ENCODE results near the gene POLR2J. TPM values are rescaled to one million over a fixed set of nuclear protein-coding genes. Genes with fewer than 3 reads are reported as not detected.

POLR2J gene
- polyA plus RNA-seq, 1 donor from 2014 or later, result 42.6 TPM

DNA sequence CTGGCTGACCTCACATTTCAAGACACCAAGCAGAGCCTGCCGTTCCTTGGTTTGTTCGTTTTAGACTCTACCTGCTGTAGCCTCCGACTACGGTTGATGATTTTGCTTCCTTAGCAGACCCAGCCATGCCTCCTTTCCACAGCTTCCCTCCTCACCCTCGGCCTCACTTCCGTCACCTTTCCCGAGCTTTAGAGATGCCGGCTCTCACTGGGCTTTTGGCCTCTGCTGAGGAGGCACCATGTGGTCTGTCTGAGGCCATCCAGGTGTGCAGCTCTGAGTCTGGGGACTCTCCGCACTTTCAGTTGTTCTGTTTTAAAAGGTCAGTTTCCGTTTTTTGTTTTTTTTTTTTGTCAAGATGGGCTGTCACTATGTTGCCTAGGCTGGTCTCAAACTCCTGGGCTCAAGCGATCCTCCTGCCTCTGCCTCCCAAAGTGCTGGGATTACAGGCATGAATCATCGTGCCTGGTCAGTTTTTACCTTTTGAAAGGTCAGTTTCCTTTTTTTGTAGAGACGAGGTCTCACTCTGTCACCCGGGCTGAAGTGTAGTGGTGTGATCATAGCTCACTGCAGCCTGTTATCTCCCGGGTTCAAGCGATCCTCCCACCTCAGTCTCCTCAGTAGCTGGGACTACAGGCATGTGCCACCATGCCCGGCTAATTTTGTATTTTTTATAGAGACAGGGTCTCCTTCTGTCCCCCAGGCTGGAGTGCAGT is 33.6 kb downstream of the POLR2J start:
- no peak overlapping the region for H2AFZ ChIP-seq (ENCODE audit: low read depth, low read length)
- H3K9me3 ChIP-seq (ENCODE audit: low read length), result no peaks in the 10 kb centered on the region
- H3K36me3 ChIP-seq (ENCODE audit: insufficient read depth, low read length), result no peaks in the 10 kb centered on the region
- no peak for TF ChIP-seq MXI1 (conservative IDR thresholded peaks at IDR 0.05; ENCODE audit: poor library complexity, severe bottlenecking)
- TF ChIP-seq SMC3 (conservative IDR thresholded peaks at IDR 0.05; ENCODE audit: poor library complexity), result no peak
- TF ChIP-seq, protein P1, sequence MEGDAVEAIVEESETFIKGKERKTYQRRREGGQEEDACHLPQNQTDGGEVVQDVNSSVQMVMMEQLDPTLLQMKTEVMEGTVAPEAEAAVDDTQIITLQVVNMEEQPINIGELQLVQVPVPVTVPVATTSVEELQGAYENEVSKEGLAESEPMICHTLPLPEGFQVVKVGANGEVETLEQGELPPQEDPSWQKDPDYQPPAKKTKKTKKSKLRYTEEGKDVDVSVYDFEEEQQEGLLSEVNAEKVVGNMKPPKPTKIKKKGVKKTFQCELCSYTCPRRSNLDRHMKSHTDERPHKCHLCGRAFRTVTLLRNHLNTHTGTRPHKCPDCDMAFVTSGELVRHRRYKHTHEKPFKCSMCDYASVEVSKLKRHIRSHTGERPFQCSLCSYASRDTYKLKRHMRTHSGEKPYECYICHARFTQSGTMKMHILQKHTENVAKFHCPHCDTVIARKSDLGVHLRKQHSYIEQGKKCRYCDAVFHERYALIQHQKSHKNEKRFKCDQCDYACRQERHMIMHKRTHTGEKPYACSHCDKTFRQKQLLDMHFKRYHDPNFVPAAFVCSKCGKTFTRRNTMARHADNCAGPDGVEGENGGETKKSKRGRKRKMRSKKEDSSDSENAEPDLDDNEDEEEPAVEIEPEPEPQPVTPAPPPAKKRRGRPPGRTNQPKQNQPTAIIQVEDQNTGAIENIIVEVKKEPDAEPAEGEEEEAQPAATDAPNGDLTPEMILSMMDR (IDR thresholded peaks at IDR 0.05; ENCODE audit: poor library complexity, severe bottlenecking), result no peak
- TF ChIP-seq TAF1 (IDR thresholded peaks at IDR 0.05; ENCODE audit: low read depth), result no peak
- TF ChIP-seq RAD21 (conservative IDR thresholded peaks at IDR 0.05), result no peak
- no peak for TF ChIP-seq EZH2 (IDR thresholded peaks at IDR 0.05; ENCODE audit: borderline replicate concordance, insufficient read depth, low read length, poor library complexity, severe bottlenecking)
- TF ChIP-seq EP300 (conservative IDR thresholded peaks at IDR 0.05; ENCODE audit: poor library complexity, severe bottlenecking), result no peak
- TF ChIP-seq POLR2AphosphoS5 (IDR thresholded peaks at IDR 0.05), result no peak
- TF ChIP-seq REST (IDR thresholded peaks at IDR 0.05; ENCODE audit: borderline replicate concordance), result no peak
- no peaks in the 10 kb centered on the region for H3F3A ChIP-seq (ENCODE audit: insufficient read depth, low read length, poor library complexity, severe bottlenecking)
- no peak overlapping the region for H3K27ac ChIP-seq (ENCODE audit: low read length)
- H3K79me2 ChIP-seq (replicated peaks; ENCODE audit: insufficient read depth, low read length), result no peaks in the 10 kb centered on the region
- H4K20me1 ChIP-seq (ENCODE audit: insufficient read depth), result no peaks in the 10 kb centered on the region
- no peak overlapping the region for H3K4me2 ChIP-seq (ENCODE audit: low read length)
- no peak overlapping the region for H3K4me3 ChIP-seq (ENCODE audit: low read length)
- no peak overlapping the region for H3K9ac ChIP-seq (ENCODE audit: low read length)
- H3K27me3 ChIP-seq (ENCODE audit: insufficient read depth, low read depth, low read length), result no peaks in the 10 kb centered on the region
- no peaks in the 10 kb centered on the region for H3K9me2 ChIP-seq (ENCODE audit: insufficient read depth, low read length)

- H2AFZ ChIP-seq (ENCODE audit: low read depth, low read length), result no peak overlapping the region
Observed at GRCh38 chr7:102439963-102440795, 38.5 kb downstream of the POLR2J start.

More at GRCh38 chr7:102439963-102440795, 38.5 kb downstream of the POLR2J start:
- Histone ChIP-seq H3K4me2 (ENCODE audit: low read length) (no peak overlapping the region), H3K27me3 (ENCODE audit: insufficient read depth, low read depth, low read length) (no peaks in the 10 kb centered on the region), H3K9me2 (ENCODE audit: insufficient read depth, low read length) (no peaks in the 10 kb centered on the region), H3K27ac (ENCODE audit: low read length) (no peak overlapping the region), H3K9me3 (ENCODE audit: low read length) (no peaks in the 10 kb centered on the region), H3F3A (ENCODE audit: insufficient read depth, low read length, poor library complexity, severe bottlenecking) (no peaks in the 10 kb centered on the region), H3K36me3 (ENCODE audit: insufficient read depth, low read length) (no peaks in the 10 kb centered on the region), H4K20me1 (ENCODE audit: insufficient read depth) (no peaks in the 10 kb centered on the region), H3K79me2 (replicated peaks; ENCODE audit: insufficient read depth, low read length) (no peaks in the 10 kb centered on the region), H3K4me3 (ENCODE audit: low read length) (no peak overlapping the region), H3K9ac (ENCODE audit: low read length) (no peak overlapping the region)
- TF ChIP-seq TAF1 (IDR thresholded peaks at IDR 0.05; ENCODE audit: low read depth), result no peak
- no peak for TF ChIP-seq EP300 (conservative IDR thresholded peaks at IDR 0.05; ENCODE audit: poor library complexity, severe bottlenecking)
- TF ChIP-seq REST (IDR thresholded peaks at IDR 0.05; ENCODE audit: borderline replicate concordance), result no peak
- TF ChIP-seq, protein P1 (IDR thresholded peaks at IDR 0.05; ENCODE audit: poor library complexity, severe bottlenecking), result no peak
- no peak for TF ChIP-seq EZH2 (IDR thresholded peaks at IDR 0.05; ENCODE audit: borderline replicate concordance, insufficient read depth, low read length, poor library complexity, severe bottlenecking)
- TF ChIP-seq MXI1 (conservative IDR thresholded peaks at IDR 0.05; ENCODE audit: poor library complexity, severe bottlenecking), result no peak
- TF ChIP-seq POLR2AphosphoS5 (IDR thresholded peaks at IDR 0.05), result no peak
- TF ChIP-seq SMC3 (conservative IDR thresholded peaks at IDR 0.05; ENCODE audit: poor library complexity), result no peak
- no peak for TF ChIP-seq RAD21 (conservative IDR thresholded peaks at IDR 0.05)
